Endodermal cell (in vitro differentiated cells): Measurements from ENCODE around the gene COX8C. TPM values are rescaled to one million over a fixed set of nuclear protein-coding genes. Genes with fewer than 3 reads are reported as not detected.
"Not testable (repeated sequence)": the region's sequence is repeated elsewhere in the genome, so short reads cannot be mapped to it uniquely, and the experiment has no call there.

Source experiments
- DNase-seq: peaks from one replicate; pipeline ENCODE4 v3.0.0-alpha.2; 2017
- H3K27ac ChIP-seq: 2 replicates; pipeline ENCODE4 v1.5.1; 2013; ENCODE audit warnings: mild to moderate bottlenecking, low read depth, low read length, moderate library complexity
- H3K27me3 ChIP-seq: 2 replicates; pipeline ENCODE4 v1.6.1; 2013; ENCODE audit warnings: mild to moderate bottlenecking, low read length, moderate library complexity; ENCODE audit not compliant: insufficient read depth, control insufficient read depth, poor library complexity, severe bottlenecking
- H3K36me3 ChIP-seq: 2 replicates; pipeline ENCODE4 v1.7.0; 2013; ENCODE audit warnings: mild to moderate bottlenecking, low read length, moderate library complexity; ENCODE audit not compliant: control insufficient read depth, insufficient read depth
- H3K4me1 ChIP-seq: one replicate; pipeline ENCODE4 v1.7.0; 2013; ENCODE audit warnings: low read length; ENCODE audit not compliant: control insufficient read depth, insufficient read depth
- H3K4me3 ChIP-seq: 2 replicates; pipeline ENCODE4 v1.5.1; 2013; ENCODE audit warnings: mild to moderate bottlenecking, low read length, moderate library complexity
- H3K9ac ChIP-seq: 2 replicates; pipeline ENCODE4 v1.6.1; 2013; ENCODE audit warnings: mild to moderate bottlenecking, low read length, moderate library complexity; ENCODE audit not compliant: poor library complexity, severe bottlenecking; ENCODE audit errors: extremely low read depth
- H3K9me3 ChIP-seq: 2 replicates; pipeline ENCODE4 v1.6.1; 2013; ENCODE audit warnings: mild to moderate bottlenecking, low read length, moderate library complexity; ENCODE audit not compliant: control insufficient read depth
- H3K27ac Mint-ChIP-seq: 2 replicates; pipeline ENCODE4 v1.8.0; 2020; ENCODE audit warnings: mixed read lengths
- H3K27me3 Mint-ChIP-seq: 2 replicates; pipeline ENCODE4 v1.8.0; 2021; ENCODE audit warnings: mild to moderate bottlenecking, mixed read lengths; ENCODE audit not compliant: insufficient read depth
- H3K36me3 Mint-ChIP-seq: 2 replicates; pipeline ENCODE4 v1.8.0; 2020; ENCODE audit warnings: low read depth, mixed read lengths
- H3K4me1 Mint-ChIP-seq: 2 replicates; pipeline ENCODE4 v1.8.0; 2020; ENCODE audit warnings: mixed read lengths
- H3K4me3 Mint-ChIP-seq: 2 replicates; pipeline ENCODE4 v1.8.0; 2020; ENCODE audit warnings: mild to moderate bottlenecking, moderate library complexity, mixed read lengths
- H3K9me3 Mint-ChIP-seq: 2 replicates; pipeline ENCODE4 v1.8.0; 2020; ENCODE audit warnings: mild to moderate bottlenecking, mixed read lengths
- CTCF ChIP-seq: fragments of 200-600 bp; sonication (generic); conservative IDR thresholded peaks from 2 replicates; pipeline ENCODE4 v1.5.0; 2021; ENCODE audit warnings: antibody characterized with exemption, mild to moderate bottlenecking
- WGBS, 2 experiments: methylation state at CpG; one replicate each; pipeline versions ENCODE4 v1.1.5 to v1.1.7; 2013; ENCODE audit warnings: missing lambda C conversion rate in 2 of 2, mixed read lengths in 1 of 2; ENCODE audit not compliant: insufficient coverage in 1 of 2, insufficient read length in 1 of 2; 5-methylcytosine and 5-hydroxymethylcytosine counted together
- total RNA-seq, 2 donors: library from RNA; stranded (reverse); fragmentation: NEBNext Ultra II Directional in 1 of 2; extraction: Animal tissue kit (Norgen Biotek cat#: 25700) in 1 of 2; gene quantifications; 2 replicates in 1 of 2; 3 replicates in 1 of 2; pipeline ENCODE4 v1.2.1, GENCODE V29; 2021

Gene COX8C
- total RNA-seq, 2 donors from 2014 or later = not detected

GRCh38 chr14:93348292-93348691 lies 1.3 kb downstream of the COX8C start:
- no peaks in the 10 kb centered on the region for H3K36me3 Mint-ChIP-seq
- H3K27me3 ChIP-seq = no peaks in the 10 kb centered on the region
- no peak overlapping the region for H3K9ac ChIP-seq
- 95 to 96% methylated on average over 4 to 5 of the region's 5 CpGs for WGBS, 2 experiments
- peaks cover 21% of the 10 kb centered on the region for H3K9me3 Mint-ChIP-seq
- DNase-seq = no peak
- TF ChIP-seq CTCF = no peak
- no peak overlapping the region for H3K27ac Mint-ChIP-seq
- no peak overlapping the region for H3K27ac ChIP-seq
- no peaks in the 10 kb centered on the region for H3K27me3 Mint-ChIP-seq
- H3K4me1 ChIP-seq = no peaks in the 10 kb centered on the region
- no peak overlapping the region for H3K4me3 Mint-ChIP-seq
- no peak overlapping the region for H3K4me3 ChIP-seq
- peaks cover 19% of the 10 kb centered on the region for H3K9me3 ChIP-seq
- peaks cover 17% of the 10 kb centered on the region for H3K4me1 Mint-ChIP-seq
- no peaks in the 10 kb centered on the region for H3K36me3 ChIP-seq

- H3K36me3 ChIP-seq, H3K36me3 Mint-ChIP-seq, H3K9ac ChIP-seq, H3K4me3 Mint-ChIP-seq, H3K27ac Mint-ChIP-seq, H3K27me3 ChIP-seq, H3K4me1 Mint-ChIP-seq, H3K9me3 ChIP-seq, H3K27ac ChIP-seq, H3K4me3 ChIP-seq, H3K4me1 ChIP-seq, DNase-seq, H3K27me3 Mint-ChIP-seq: not testable (repeated sequence)
- H3K9me3 Mint-ChIP-seq = peaks cover 11% of the 10 kb centered on the region
- WGBS, 2 experiments = 85 to 94% methylated on average over 6 of the region's 6 CpGs
These were observed 7.9 kb downstream of the COX8C start for GRCh38 chr14:93354873-93355272.

- Mint-ChIP-seq H3K36me3 (no peaks in the 10 kb centered on the region), H3K4me1 (no peaks in the 10 kb centered on the region), H3K4me3 (no peak overlapping the region), H3K27me3 (peaks cover 4% of the 10 kb centered on the region), H3K9me3 (peaks cover 9% of the 10 kb centered on the region), H3K27ac (no peak overlapping the region)
- Histone ChIP-seq H3K4me1 (no peaks in the 10 kb centered on the region), H3K4me3 (no peak overlapping the region), H3K9me3 (peaks cover 10% of the 10 kb centered on the region), H3K9ac (no peak overlapping the region), H3K36me3 (no peaks in the 10 kb centered on the region), H3K27ac (no peak overlapping the region), H3K27me3 (no peaks in the 10 kb centered on the region)
- DNase-seq = no peak
- no peak for TF ChIP-seq CTCF
- WGBS, 2 experiments = 83 to 100% methylated on average over 3 to 4 of the region's 5 CpGs
These were observed 22.2 kb downstream of the COX8C start for GRCh38 chr14:93368996-93369712.
